Colon (tissue), 2 donors: ENCODE data around the gene LAIR1.

ENCODE experiments used
- FAIRE-seq: peaks from 2 replicates; lab custom pipeline; 2012; peaks lifted over from hg19 to GRCh38; lab: Jason Lieb, UNC
- donor health status: control.
- donor health status: control.

Gene LAIR1

DNA sequence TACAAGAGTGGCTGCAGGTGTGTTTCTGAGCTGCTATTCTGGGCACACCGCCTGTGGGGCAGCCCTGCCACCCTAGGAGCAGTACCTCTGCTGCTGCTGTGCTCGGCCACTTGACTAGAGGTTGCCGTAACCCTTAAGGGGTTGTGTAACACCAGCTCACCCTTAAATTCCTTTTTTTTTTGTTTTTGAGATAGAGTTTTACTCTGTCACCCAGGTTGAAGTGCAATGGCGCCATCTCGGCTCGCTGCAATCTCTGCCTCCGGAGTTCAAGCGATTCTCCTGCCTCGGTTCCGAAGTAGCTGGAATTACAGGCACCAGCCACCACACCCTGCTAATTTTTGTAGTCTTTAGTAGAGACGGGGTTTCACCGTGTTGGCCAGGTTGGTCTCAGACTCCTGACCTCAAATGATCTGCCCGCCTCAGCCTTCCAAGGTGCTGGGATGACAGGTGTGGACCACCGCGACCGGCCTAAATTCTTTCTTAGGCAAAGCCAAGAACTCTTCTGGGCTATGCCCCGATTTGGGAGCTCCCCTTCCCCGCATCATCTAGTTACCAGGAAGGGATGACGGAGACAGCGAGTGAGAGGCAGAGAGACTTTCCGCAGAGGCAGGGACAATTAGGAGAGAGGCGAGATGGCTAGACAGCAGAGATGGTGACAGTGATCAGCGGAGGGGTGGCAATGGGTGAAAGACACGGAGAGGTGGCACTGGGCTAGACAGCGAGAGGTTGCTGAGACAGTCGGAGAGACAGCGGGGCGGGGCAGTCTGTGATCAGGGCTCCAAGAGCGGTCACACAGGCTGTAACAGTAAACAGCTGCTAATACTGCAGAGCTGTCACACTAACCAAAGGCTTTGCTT is 47.4 kb downstream of the LAIR1 start:
- FAIRE-seq = no peak

DNA sequence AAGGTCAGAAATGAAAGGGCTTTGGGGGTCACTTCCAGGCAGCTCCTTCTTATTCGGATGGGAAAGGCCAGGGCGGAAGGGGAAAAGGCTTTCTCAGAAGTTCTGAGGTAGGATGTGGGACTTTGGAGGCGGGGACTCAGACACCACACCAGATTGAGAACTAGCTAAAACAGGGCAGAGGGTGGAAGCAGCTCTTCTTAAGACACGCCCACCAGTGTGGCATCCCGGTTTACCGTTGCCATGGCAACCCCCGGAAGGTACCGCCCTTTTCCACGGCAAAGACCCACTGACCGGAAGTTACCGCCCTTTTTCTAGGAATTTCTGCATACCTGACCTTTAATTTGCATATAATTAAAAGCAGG is 48.0 kb downstream of the LAIR1 start:
- no peak for FAIRE-seq

DNA sequence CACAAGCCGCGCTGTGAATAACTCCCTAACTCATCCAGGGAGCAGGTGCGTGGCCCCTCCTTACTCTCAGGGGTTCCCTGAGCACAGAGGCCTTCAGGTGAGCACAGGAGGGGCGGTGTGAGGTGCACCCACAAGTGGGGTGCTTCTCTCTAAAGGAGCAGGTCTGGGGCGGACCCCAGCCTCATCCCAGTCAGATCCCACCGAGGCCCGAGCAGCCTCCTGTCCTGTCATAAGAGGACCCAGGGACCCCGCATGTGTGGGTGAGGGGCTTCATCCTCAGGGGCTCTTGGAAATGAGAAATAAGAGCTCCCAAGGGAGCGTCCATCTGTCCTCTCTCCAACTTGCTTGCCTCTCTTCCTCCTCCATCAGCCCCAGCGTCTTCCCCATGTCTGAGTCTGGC is 48.8 kb downstream of the LAIR1 start:
- FAIRE-seq = no peak

DNA sequence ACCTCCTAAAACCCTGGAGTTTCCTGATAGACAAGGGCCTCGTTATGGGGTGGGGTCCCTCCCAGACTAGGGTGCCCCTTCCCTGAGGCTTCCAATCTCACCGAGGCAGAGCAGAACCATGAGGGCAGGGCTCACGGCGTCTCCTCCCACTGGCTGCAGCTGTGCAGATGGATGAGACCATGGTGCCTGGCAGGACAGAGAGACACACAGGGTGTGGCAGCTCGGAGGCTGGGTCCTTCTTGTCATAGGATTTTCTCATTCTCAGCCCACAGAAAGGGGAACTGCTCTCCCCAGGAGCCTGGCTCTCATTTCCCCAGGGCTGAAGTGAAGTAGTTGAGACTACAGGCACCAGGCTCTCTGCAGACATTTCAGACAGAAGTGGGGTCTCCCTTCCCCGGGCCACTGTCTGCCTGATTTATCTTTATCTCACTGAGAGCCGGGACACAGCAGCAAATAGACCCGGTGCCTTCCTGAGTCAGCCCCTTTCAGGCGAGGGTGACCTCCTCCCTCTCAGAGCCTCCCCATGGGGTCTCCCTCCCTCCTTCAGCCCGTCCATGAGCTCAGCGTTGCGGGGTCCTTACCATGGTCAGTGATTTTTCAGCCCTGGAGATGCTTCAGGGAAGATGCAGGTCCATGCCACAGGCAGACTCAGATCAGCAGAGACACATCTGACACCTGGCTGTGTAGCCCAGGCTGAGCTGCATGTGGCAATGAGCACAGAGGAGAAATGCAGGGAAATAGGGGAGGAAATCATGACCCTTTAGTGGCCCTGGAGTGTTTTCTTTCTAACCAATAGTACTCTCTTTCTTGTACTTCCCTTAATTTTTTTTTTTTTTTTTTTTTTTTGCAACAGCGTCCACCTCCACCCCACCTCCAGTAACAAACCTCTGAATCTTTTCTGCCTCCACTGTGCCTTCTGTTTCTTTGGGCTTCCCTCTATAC is 52.0 kb downstream of the LAIR1 start, which contains the start of gene LILRA5:
Gene LILRA5 (minus strand): TSS at position 731 of the 942 bp plus-strand sequence. CDS start 147 bp downstream, at position 584.
- FAIRE-seq = no peak

DNA sequence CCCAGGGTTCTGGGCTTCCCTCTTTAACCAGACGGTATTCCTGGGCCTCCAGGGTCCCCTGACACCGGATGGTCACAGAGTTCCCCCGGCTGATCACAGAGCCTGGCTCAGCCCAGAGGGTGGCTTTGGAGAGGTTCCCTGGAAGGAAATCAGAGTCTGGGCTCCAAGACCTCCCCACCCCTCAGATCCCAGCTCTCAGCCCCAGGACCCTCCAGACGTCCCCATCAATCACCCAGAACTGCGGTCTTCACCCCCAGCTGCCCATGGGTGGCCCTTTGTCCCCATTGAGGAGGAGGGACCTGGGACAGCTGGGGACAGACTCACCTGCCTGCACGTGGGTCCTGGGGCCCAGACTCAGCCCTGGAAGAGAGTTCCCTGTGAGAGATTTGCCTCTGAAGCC is 52.7 kb downstream of the LAIR1 start:
- no peak for FAIRE-seq

DNA sequence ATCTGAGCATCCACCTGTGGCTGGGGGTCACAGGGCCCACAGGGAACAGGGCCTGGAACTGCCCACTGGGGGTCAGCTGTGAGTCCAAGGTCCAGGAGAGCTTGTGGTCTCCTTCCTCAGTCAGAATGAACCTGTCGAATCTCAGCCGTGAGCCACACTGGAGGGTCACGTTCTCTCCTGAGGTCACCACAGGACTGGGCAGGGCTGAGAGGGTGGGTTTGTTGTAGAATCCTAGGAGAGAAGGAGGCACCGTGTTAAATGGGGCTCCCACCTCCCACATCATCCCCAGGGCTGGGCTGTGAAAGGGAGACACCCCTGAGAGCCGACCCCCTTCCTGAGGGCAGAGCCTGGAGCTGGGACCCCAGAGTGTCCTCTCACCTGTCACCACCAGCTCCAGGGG is 53.2 kb downstream of the LAIR1 start:
- no peak for FAIRE-seq

DNA sequence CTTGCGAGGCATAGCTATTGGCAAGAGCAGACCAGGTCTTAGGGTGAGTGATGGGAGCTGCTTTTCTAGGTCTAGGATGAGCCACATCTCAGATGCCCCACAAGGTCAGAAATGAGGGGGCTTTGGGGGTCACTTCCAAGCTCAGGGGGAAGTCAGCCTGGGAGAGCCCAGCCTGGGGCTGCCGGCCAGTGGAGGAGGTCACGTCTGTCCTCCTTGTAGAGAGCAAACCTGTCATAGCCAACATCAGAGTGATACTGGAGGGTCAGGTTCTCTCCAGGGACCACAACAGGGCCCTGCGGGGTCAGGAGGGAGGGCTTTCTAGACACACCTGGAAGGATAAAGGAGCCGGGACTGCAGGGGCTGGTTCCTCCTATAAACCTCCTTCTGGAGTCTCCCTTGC is 54.2 kb downstream of the LAIR1 start:
- no peak for FAIRE-seq

DNA sequence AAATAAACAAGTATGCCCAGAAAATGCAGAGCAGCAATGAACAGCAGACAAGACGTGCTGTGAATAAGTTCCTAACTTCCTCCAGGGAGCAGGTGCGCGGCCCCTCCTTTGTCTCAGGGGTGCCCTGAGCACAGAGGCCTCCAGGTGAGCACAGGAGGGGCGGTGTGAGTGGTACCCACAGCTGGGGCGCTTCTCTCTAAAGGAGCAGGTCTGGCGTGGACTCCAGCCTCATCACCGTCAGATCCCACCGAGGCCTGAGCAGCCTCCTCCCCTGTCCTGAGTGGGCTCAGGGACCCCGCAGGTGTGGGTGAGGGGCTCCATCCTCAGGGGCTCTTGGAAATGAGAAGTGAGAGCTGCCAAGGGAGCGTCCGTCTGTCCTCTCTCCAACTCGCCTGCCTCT is 54.9 kb downstream of the LAIR1 start:
- FAIRE-seq = no peak

DNA sequence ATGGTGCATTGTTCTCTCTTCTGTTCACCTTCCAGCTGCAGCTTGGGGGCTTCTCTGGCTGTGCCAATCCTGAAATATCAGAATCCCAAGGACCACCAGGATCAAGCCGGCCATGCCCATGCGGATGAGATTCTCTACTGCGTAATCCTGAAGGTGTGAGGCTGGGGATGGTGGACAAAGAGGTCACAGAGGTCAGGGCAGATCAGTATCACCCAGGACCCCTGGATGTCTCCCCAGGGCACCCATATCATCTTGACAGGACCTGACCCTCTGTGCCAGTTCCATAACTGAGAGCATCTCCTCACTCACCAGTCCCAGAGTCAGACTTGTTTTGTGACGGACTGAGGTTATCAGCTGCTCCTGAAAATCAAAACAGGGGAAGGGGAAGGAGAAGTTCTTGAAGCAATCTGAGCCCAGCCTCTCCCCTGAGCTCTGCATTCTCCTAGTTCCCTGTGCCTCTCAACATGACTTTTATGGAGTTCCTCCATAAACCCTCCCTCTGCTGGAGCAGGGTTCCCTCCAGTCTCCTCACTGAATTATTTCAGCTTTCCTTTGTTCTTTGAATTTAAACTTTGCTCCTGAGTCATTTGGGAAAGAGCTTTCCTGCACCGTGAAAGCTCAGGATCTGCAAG is 57.2 kb downstream of the LAIR1 start:
- FAIRE-seq = no peak

DNA sequence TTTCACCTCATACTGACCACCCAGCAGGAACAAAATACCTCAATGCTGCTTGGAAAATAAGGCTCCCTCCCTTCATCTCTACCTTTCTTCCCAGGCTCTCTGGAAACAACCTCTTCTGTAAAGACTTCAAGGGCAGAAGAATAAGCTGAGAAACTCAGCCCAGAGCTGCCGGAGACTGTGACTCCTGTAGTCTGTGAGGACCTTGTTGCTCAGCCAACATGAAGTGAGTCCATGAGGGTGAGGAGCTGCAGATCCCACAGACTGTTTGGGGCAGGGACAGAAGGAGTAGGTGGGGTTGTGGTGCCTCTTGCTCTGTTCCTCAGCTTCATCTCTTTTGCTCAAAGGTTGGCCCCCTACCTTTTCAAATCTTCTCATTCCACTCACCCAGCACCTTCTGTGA is 59.6 kb downstream of the LAIR1 start:
- FAIRE-seq = no peak

DNA sequence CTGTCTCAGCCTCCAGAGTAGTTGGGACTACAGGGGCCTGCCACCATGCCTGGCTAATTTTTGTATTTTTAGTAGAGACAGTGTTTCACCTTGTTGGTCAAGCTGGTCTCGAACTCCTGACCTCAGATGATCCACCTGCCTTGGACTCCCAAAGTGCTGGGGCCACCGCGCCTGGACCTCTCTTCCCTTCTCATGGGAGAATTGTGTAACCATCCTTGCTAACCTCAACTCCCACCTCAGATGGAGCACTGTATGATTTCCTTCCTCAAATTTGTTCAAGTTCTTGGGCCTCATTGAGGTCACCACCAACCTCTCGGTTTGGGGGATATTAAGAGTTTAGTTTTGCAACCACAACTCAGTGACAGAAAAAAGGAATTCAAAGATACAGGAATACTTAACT is 62.5 kb downstream of the LAIR1 start:
- FAIRE-seq = no peak
